ENCODE measurements around the gene FST. TPM values are rescaled to one million over a fixed set of nuclear protein-coding genes. Genes with fewer than 3 reads are reported as not detected.

FST gene
- total RNA-seq, 1 experiment from 2014 or later: 0.51 TPM

- ChIA-PET CTCF (no interaction called here), POLR2A (no interaction called here)
- in situ Hi-C loops (cut with HindIII; ENCODE audit: low pct_unique_long_range_greater_than_20kb, low sequenced_read_pairs): no loop called here
- TF ChIP-seq REST (IDR thresholded peaks at IDR 0.05; ENCODE audit: insufficient read depth in 1 of 2, low read depth in 2 of 2, low read length in 1 of 2): no peak
- no peak for TF ChIP-seq POLR2AphosphoS5 (IDR thresholded peaks at IDR 0.05; ENCODE audit: low read depth, low read length)
- TF ChIP-seq CTCF (IDR thresholded peaks at IDR 0.05): no peak
- no peak for TF ChIP-seq TCF7L2 (IDR thresholded peaks at IDR 0.05; ENCODE audit: low read depth, low read length)
- TF ChIP-seq SIN3A (IDR thresholded peaks at IDR 0.05; ENCODE audit: borderline replicate concordance, insufficient read depth, low read depth, low read length): no peak
- no TSS peak for BruUV-seq (replicated peaks)
- no peak for DNase-seq (ENCODE audit: low read depth, low spot score)
- H3K36me3 ChIP-seq (ENCODE audit: control insufficient read depth, insufficient read depth, low read length): no peaks in the 10 kb centered on the region
- no peak overlapping the region for H3K4me3 ChIP-seq (ENCODE audit: low read depth in 2 of 2, low read length in 2 of 2)
- peaks cover 2% of the 10 kb centered on the region; the same call in 1 of the 2 replicates for H3K27me3 ChIP-seq (ENCODE audit: control insufficient read depth, insufficient read depth, low read length)
- ATAC-seq: no peak
- H3K4me1 ChIP-seq (ENCODE audit: control insufficient read depth, insufficient read depth, low read length): no peaks in the 10 kb centered on the region
- intact Hi-C loops (cut with micrococcal nuclease; ENCODE audit: unreplicated experiment): no loop called here
- no peaks in the 10 kb centered on the region for H3K9me3 ChIP-seq (ENCODE audit: control insufficient read depth, insufficient read depth, low read depth, low read length)
- no peak overlapping the region for H3K27ac ChIP-seq (ENCODE audit: low read length)
These were observed 24.1 kb upstream of the FST start for GRCh38 chr5:53456366-53456765.

- Histone ChIP-seq H3K4me1 (ENCODE audit: control insufficient read depth, insufficient read depth, low read length) (no peaks in the 10 kb centered on the region), H3K9me3 (ENCODE audit: control insufficient read depth, insufficient read depth, low read depth, low read length) (no peaks in the 10 kb centered on the region), H3K4me3 (ENCODE audit: low read depth in 2 of 2, low read length in 2 of 2) (no peak overlapping the region), H3K27ac (ENCODE audit: low read length) (no peak overlapping the region), H3K27me3 (ENCODE audit: control insufficient read depth, insufficient read depth, low read length) (peaks cover 10% of the 10 kb centered on the region; the same call in 1 of the 2 replicates), H3K36me3 (ENCODE audit: control insufficient read depth, insufficient read depth, low read length) (no peaks in the 10 kb centered on the region)
- TF ChIP-seq CTCF (IDR thresholded peaks at IDR 0.05) (no peak), TCF7L2 (IDR thresholded peaks at IDR 0.05; ENCODE audit: low read depth, low read length) (no peak), REST (IDR thresholded peaks at IDR 0.05; ENCODE audit: insufficient read depth in 1 of 2, low read depth in 2 of 2, low read length in 1 of 2) (no peak), SIN3A (IDR thresholded peaks at IDR 0.05; ENCODE audit: borderline replicate concordance, insufficient read depth, low read depth, low read length) (no peak), POLR2AphosphoS5 (IDR thresholded peaks at IDR 0.05; ENCODE audit: low read depth, low read length) (no peak)
- intact Hi-C loops (cut with micrococcal nuclease; ENCODE audit: unreplicated experiment): no loop called here
- ChIA-PET CTCF (no interaction called here), POLR2A (interaction anchor here (0.6 kb wide), 1 partner anchor 891 kb away, joined by 3 read pairs; no protein-coding TSS in a partner anchor)
- DNase-seq (ENCODE audit: low read depth, low spot score) (no peak), ATAC-seq (no peak)
- no TSS peak for BruUV-seq (replicated peaks)
- in situ Hi-C loops (cut with HindIII; ENCODE audit: low pct_unique_long_range_greater_than_20kb, low sequenced_read_pairs): no loop called here
These were observed 16.4 kb upstream of the FST start for GRCh38 chr5:53463909-53464621.
